Endothelial cell of umbilical vein (primary cell): ENCODE results near the gene B3GNT9.
A peak's percentile ranks its signal among the peaks of the same experiment; 100 is the strongest.

Source experiments
- CTCF ChIP-seq, 2 donors: IDR thresholded peaks; 1 replicate in 1 of 2; 2 replicates in 1 of 2; pipeline ENCODE4 v1.5.1; 2011; ENCODE audit warnings: low read length in 2 of 2, mild to moderate bottlenecking in 2 of 2, moderate library complexity in 2 of 2, control low read depth in 1 of 2, inconsistent platforms in 1 of 2, low read depth in 1 of 2; ENCODE audit not compliant: insufficient read depth in 1 of 2; ENCODE audit errors: extremely low read depth in 1 of 2
- EZH2 ChIP-seq: IDR thresholded peaks from 2 replicates; pipeline ENCODE4 v1.6.1; 2012; ENCODE audit warnings: borderline replicate concordance, low read depth, mild to moderate bottlenecking, moderate library complexity, low read length, inconsistent platforms; ENCODE audit not compliant: severe bottlenecking
- FOS ChIP-seq: IDR thresholded peaks from 2 replicates; pipeline ENCODE4 v1.6.1; 2011; ENCODE audit warnings: mild to moderate bottlenecking, low read length, moderate library complexity, borderline replicate concordance; ENCODE audit not compliant: insufficient read depth
- GATA2 ChIP-seq: IDR thresholded peaks from 2 replicates; pipeline ENCODE4 v1.7.0; 2011; ENCODE audit warnings: low read depth, mild to moderate bottlenecking, moderate library complexity, mixed read lengths, low read length; ENCODE audit not compliant: insufficient read length, insufficient read depth
- MAX ChIP-seq: IDR thresholded peaks from 2 replicates; pipeline ENCODE4 v1.6.1; 2011; ENCODE audit not compliant: insufficient read depth, insufficient read length
- MYC ChIP-seq: IDR thresholded peaks from one replicate; pipeline ENCODE4 v1.6.1; 2011; ENCODE audit warnings: mild to moderate bottlenecking, low read depth, low read length
- POLR2A ChIP-seq: IDR thresholded peaks from 2 replicates; pipeline ENCODE4 v1.6.1; 2012; ENCODE audit warnings: low read depth, mild to moderate bottlenecking, control low read depth, low read length
- POLR2AphosphoS5 ChIP-seq: IDR thresholded peaks from 2 replicates; pipeline ENCODE4 v1.6.1; 2012; ENCODE audit warnings: low read depth, mild to moderate bottlenecking, control low read depth, low read length, moderate library complexity; ENCODE audit not compliant: insufficient read depth

GRCh38 chr16:67184995-67185650 lies 34.3 kb upstream of the B3GNT9 start:
- TF ChIP-seq CTCF (IDR thresholded peaks at IDR 0.05; ENCODE audit: extremely low read depth in 1 of 2, insufficient read depth in 1 of 2, low read depth in 1 of 2, low read length in 2 of 2): peak; percentile 91 to 97
- TF ChIP-seq EZH2: no peak
- TF ChIP-seq POLR2AphosphoS5: peak; percentile 60
- TF ChIP-seq FOS: no peak
- TF ChIP-seq MYC: no peak
- no peak for TF ChIP-seq POLR2A
- TF ChIP-seq MAX: peak; percentile 83
- no peak for TF ChIP-seq GATA2
